HG03520 (cell line): ENCODE results near the gene NHLRC2.

ENCODE experiments used
- ATAC-seq: cut with Tn5 transposase; IDR thresholded peaks from one replicate; pipeline ENCODE4 v1.9.1; 2021; ENCODE audit warnings: mild to moderate bottlenecking, moderate library complexity; ENCODE audit not compliant: unreplicated experiment

NHLRC2 gene

DNA sequence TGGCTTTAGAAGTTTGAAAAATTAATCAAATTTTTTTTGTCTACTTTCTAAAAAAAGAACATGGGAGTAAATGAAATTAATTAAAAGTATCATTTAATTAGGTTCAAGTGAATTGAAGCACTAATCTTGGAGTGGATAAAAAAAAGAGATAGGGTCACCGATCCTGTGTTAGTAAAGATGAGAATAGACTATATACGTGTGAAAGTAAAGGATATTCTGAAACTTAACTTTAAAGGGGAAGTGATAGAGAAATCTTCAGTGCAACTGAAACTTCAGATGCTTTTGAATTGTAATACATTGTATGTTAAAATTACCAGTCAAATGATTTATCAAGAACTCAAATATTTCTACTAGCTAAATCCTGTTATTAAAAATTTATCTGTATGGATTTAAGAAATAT is 4.8 kb downstream of the NHLRC2 start:
- ATAC-seq: peak; percentile 40

GRCh38 chr10:113865901-113866300 is 11.4 kb downstream of the NHLRC2 start:
- ATAC-seq: no peak

DNA sequence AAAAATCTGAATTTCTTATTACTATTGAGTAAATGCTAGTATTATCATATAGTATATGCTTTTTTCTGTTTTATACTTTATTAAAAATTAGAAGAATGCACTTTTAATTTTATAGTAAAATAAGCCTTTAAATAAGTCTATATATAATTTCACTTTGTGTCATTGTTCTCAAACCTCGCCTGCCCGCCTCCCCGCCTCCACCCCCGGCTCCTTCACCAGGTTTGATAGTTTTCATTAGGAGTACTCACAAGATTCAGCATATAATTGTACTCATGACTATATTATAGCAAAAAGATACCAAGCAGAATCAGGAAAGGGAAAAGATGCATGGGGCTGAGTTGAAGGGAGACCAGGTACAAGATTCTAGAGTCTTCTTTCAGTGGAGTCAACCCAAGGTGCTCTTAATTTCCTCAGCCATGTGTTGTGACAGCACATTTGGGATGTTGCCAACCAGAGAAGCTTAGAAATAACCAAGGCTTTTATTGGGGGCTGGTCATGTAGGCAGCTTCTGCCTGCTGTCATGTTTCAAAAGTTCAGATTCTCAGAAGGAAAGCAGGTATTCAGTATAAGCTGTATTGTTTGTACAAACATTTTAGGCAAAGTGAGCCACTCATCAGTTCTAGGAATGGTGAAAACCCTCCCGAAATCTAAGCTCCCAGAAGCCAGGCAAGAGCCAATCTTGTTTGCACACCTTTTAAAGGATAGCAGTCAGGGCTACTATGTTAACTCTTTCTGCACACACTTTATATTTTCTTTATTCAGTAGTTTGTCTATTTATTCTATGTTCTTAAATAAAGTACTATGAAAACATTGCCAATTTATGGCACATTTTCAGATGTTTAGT is 12.3 kb downstream of the NHLRC2 start:
- no peak for ATAC-seq

DNA sequence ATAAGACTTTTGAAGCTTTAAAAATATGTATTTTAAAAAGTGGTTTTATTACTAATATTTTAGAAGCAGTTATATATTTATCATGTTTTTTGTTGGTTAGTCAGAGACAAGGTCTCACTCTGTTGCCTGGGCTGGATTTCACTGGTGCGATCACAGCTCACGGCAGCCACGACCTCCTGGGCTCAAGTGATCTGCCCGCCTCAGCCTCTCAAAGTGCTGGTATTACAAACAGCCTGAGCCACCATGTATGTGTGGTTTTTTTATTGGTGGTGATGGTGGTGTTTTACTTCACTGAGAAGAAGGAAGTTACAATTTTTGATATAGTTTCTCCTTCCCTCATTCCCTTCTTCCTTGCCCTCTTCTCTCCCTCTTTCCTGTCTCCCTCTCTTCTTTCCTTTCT is 13.4 kb downstream of the NHLRC2 start:
- no peak for ATAC-seq

DNA sequence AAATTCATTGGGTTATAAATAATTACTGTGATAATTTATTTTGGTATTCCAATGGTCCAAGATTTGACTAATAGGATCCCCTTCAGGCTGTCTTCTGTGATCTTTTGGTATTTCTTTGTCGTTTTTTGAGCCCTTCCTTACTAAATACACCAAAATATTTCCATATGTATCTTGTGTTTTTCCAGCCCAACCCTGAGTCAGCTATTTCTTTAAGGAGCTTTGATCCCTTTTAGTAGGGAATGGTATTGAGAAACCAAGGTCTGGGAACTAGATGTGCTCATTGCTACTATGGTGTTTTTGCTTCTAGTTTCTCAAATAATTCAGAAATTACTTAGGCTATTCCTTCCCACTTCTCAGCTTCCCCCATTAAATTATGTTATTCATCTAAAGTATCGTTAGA is 15.3 kb downstream of the NHLRC2 start:
- no peak for ATAC-seq

DNA sequence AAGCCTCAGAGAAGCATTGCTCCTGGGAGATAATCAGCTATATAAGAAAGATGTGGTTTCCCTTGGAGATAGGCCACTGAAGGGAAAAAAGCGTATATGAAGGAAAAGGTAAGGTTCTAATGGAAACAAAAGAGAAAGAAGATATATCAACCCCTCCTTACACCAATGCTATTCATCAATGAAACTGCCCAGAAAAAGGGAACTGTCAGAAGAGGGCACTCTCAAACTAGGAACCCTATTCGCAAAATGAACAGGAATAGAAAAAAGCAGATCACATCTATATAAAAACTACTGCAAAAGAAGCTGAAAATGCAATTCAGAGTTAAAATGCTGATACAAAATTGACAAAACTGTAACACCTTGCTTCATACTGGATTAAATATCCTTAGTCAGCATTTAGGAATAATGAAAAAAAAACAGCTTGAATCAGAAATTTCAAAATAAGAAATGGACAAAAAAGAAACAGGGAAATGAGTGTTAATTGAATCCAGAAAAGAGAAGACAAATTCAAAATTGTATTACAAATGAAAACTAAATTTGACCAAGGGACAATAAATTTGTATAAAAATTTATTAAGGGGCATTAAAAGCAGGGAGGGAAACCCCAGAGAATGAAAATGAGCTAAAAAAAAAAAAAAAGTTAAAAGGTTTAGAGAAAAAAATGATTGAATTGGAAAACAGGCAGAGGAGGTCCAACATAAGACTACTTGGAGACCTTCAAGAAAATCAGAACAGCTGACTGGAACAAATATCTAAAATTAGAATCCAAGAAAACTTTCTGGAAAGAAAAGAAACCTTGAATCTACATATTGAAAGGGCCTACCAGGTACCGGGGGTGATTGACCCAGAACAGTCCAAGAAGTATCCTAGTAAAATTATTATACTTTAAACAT is 17.9 kb downstream of the NHLRC2 start:
- ATAC-seq: no peak

GRCh38 chr10:113875212-113875611 is 20.8 kb downstream of the NHLRC2 start:
- ATAC-seq: no peak

GRCh38 chr10:113876461-113876860 is 22.0 kb downstream of the NHLRC2 start:
- ATAC-seq: no peak

GRCh38 chr10:113879691-113880090 is 25.2 kb downstream of the NHLRC2 start:
- ATAC-seq: peak; percentile 77

- no peak for ATAC-seq
Observed at GRCh38 chr10:113880236-113880635, 25.8 kb downstream of the NHLRC2 start.

GRCh38 chr10:113882240-113882639 is 27.8 kb downstream of the NHLRC2 start:
- ATAC-seq: no peak

GRCh38 chr10:113889911-113890310 is 35.5 kb downstream of the NHLRC2 start:
- ATAC-seq: no peak

DNA sequence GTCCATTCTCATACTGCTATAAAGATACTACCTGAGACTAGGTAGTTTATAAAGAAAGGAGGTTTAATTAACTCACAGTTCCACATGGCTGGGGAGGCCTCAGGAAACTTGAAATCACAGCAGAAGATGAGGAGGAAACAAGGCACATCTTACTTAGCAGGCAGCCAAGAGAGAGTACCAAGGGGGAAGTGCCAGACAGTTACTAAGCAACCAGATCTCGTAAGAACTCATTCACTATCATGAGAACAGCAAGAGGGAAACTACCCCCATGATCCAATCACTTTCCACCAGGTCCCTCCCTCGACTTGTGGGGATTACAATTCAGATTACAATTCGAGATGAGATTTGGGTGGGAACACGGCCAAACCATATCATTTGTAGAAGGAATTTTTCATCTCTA is 36.3 kb downstream of the NHLRC2 start:
- ATAC-seq: no peak

DNA sequence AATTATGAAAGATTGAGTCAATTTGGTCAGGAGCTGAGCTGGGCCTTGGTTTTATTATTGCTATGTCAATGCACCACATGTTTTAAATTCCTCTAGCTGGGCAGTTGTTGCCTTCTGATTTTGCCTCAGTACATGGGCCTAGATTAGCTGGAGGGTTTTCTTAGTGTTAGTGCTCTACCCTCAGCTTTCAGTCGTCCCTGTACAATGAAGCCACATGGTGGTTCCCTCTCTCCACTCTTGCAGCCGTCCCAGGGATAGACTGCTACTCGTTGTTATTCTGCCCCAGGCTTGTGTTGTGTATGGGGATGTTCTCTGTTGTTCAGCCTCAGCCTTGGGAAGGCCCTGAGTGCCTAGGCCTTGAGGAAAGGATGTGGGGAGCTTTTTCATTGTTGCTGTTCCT is 37.0 kb downstream of the NHLRC2 start:
- ATAC-seq: no peak

DNA sequence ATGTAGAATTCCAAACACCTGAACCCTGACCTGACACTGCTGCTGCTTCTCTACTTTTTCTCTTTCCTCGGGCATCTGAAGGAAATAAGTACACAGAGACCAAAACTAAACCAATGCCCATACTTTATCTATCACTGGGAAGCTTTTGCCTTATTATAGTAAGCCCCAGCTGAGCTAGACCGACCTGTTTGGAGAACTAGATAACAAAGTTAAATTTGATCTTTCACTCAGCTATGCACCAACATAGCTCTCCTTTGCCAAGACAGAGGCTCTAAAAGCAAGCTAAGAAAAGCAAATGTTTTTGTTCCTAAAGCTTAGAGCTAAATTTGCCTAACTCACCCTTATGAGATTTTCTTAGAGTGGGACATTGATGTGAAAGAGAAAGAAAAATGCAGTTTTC is 39.1 kb downstream of the NHLRC2 start:
- ATAC-seq: no peak

DNA sequence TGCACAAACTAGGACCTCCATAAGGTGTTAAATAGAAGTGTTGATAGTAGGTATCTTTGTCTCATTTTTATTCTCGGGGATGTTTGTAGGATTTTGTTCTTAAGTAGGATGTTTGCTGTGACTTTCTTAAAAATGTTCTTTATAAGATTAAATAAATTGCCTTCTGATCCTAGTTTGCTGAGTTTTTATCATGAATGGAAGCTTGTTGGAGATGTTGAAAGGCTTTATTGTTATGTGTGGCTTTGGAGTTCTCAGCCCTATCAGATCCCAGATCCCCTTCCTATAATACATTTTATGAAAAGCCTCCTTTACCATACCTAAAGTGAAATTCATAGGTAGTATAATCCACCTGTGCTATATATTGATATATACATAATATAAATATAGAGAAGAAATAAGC is 40.1 kb downstream of the NHLRC2 start:
- no peak for ATAC-seq

GRCh38 chr10:113895018-113895417 is 40.6 kb downstream of the NHLRC2 start:
- ATAC-seq: no peak

GRCh38 chr10:113897693-113898618 is 43.5 kb downstream of the NHLRC2 start:
- ATAC-seq: no peak

GRCh38 chr10:113899952-113900598 is 45.6 kb downstream of the NHLRC2 start:
- no peak for ATAC-seq

- ATAC-seq: no peak
Observed at GRCh38 chr10:113905756-113906155, 51.3 kb downstream of the NHLRC2 start.
